Activated T-cell treated with anti-CD3 and anti-CD28 coated beads, Interleukin-2, amount 50 U/mL, for 72 hours (primary cell): ENCODE measurements around the gene ANKRD12. TPM values are rescaled to one million over a fixed set of nuclear protein-coding genes. Genes with fewer than 3 reads are reported as not detected.

Source experiments
- ATAC-seq, 2 donors: fragments of 150-1000 bp; cut with Tn5 transposase; replicated peaks in 1 of 2; 2 replicates each; pipeline ENCODE4 v1.10.0; 2021; ENCODE audit warnings: moderate library complexity in 2 of 2, mild to moderate bottlenecking in 1 of 2
- DNase-seq, 2 donors: peaks; one replicate each; pipeline ENCODE4 v3.0.0; 2021 to 2022; ENCODE audit warnings: mixed read lengths in 1 of 2
- H3K27ac Mint-ChIP-seq: one replicate; pipeline ENCODE4 v1.8.0; 2022; ENCODE audit warnings: mild to moderate bottlenecking, moderate library complexity, mixed read lengths
- H3K27me3 Mint-ChIP-seq: one replicate; pipeline ENCODE4 v1.8.0; 2022; ENCODE audit warnings: low read depth, mixed read lengths
- H3K36me3 Mint-ChIP-seq, 2 donors: one replicate each; pipeline ENCODE4 v1.8.0; 2022; ENCODE audit warnings: mixed read lengths in 2 of 2, mild to moderate bottlenecking in 1 of 2; ENCODE audit not compliant: insufficient read depth in 2 of 2
- H3K4me1 Mint-ChIP-seq: one replicate; pipeline ENCODE4 v1.8.0; 2022; ENCODE audit warnings: low read depth, mixed read lengths
- H3K4me3 Mint-ChIP-seq, 2 donors: one replicate each; pipeline ENCODE4 v1.8.0; 2022; ENCODE audit warnings: mild to moderate bottlenecking in 2 of 2, mixed read lengths in 2 of 2, moderate library complexity in 2 of 2
- H3K9me3 Mint-ChIP-seq, 2 donors: one replicate each; pipeline ENCODE4 v1.8.0; 2022; ENCODE audit warnings: mixed read lengths in 2 of 2
- total RNA-seq, 2 donors: library from RNA; stranded (reverse); gene quantifications; one replicate each; pipeline ENCODE4 v1.2.3, GENCODE V29; 2022

ANKRD12 gene
- total RNA-seq, 2 donors from 2014 or later, result 84.4 to 123 TPM

DNA sequence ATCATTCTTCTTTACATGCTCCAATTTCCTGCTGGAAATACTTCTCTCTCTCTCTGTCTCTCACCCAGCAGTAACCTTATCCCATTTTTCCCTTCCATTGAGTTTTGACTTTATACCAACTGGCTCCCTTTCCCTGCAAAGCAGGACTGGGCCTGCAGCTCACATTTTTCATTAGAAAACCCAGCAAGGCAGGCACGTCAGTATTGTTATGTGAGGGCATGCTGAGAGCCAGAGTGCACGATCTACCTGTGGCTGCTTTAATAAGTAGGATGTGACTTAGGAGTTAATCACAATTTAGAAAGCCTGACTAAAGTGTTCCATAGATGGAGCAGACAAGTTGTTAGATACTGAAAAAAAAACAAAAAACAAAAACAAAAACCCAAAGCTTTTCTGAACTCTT, 39.2 kb upstream of the ANKRD12 start:
- Mint-ChIP-seq H3K36me3 (peaks cover 3 to 9% of the 10 kb centered on the region in 2 donors), H3K4me1 (peaks cover 63% of the 10 kb centered on the region), H3K27me3 (no peaks in the 10 kb centered on the region), H3K4me3 (peak overlapping the region; percentile 80 to 89), H3K27ac (peak overlapping the region; percentile 98), H3K9me3 (peaks cover 0 to 2% of the 10 kb centered on the region in 2 donors)
- DNase-seq, result no peak
- peak in 1 of 2 donors; percentile 2 for ATAC-seq

DNA sequence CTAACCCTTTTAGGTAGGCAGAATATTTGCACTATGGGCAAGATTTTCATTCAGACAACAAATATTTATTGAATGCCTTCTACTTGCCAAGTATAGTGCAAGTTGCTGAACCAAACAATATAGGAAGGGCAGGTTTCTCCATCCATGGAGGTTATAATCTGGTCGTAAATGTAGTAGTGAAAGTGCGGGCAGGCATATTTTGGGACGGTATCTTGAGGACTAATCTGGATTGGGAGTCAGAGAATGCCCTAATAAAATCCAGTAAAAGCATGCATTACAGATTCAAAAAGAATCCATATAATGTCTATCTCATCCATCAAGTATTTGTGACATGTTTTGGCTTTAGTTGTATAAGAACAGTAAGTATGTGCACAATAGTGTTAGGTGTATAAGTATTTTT, 35.8 kb upstream of the ANKRD12 start:
- peak overlapping the region; percentile 67 for H3K27ac Mint-ChIP-seq
- H3K4me1 Mint-ChIP-seq, result peaks cover 51% of the 10 kb centered on the region
- ATAC-seq (no peak), DNase-seq (no peak)
- peaks cover 24 to 33% of the 10 kb centered on the region in 2 donors for H3K36me3 Mint-ChIP-seq
- peak overlapping the region; percentile 41 to 80 for H3K4me3 Mint-ChIP-seq
- no peaks in the 10 kb centered on the region for H3K9me3 Mint-ChIP-seq
- no peaks in the 10 kb centered on the region for H3K27me3 Mint-ChIP-seq

DNA sequence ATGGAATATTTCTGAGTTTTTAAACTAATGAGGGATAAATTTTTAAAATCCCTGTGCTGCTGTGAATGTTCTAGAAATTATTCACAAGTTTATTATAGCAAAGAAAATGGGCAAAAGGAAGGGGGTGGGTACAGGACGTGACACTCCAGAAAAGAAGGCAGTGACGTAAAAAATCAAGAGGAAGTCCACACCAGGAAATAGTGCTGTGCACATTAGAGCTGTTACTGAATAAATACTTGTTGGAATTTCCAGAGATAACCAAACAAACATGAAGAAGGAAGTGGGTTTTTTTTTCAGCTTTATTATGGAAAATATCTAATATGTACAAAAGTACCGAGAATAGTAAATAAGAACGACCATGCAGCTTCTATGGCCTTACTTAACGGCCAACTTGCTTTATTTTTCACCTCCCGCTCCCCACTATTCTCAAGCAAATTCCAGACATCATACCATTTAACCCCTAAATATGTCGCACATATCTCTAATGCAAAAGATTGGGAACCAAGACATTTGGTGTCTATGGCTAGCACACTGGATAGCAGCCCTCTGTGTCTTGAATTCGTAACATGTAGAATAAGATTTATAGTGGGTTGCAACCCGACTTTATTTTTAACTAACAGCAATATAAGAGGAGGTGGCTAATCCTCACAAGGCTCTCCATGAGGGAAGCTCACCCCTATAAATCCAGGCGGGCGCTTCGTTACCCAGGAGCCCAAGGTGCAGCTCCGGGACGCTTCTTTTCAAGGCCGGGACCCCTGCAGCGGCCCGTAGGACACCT, 34.7 kb upstream of the ANKRD12 start:
- no peak for DNase-seq
- Mint-ChIP-seq H3K4me1 (peaks cover 52% of the 10 kb centered on the region), H3K4me3 (peak overlapping the region; percentile 96 to 100), H3K9me3 (no peaks in the 10 kb centered on the region), H3K27ac (peak overlapping the region; percentile 97), H3K27me3 (no peaks in the 10 kb centered on the region), H3K36me3 (peaks cover 30 to 41% of the 10 kb centered on the region in 2 donors)
- ATAC-seq, result peak in 1 of 2 donors; percentile 27

DNA sequence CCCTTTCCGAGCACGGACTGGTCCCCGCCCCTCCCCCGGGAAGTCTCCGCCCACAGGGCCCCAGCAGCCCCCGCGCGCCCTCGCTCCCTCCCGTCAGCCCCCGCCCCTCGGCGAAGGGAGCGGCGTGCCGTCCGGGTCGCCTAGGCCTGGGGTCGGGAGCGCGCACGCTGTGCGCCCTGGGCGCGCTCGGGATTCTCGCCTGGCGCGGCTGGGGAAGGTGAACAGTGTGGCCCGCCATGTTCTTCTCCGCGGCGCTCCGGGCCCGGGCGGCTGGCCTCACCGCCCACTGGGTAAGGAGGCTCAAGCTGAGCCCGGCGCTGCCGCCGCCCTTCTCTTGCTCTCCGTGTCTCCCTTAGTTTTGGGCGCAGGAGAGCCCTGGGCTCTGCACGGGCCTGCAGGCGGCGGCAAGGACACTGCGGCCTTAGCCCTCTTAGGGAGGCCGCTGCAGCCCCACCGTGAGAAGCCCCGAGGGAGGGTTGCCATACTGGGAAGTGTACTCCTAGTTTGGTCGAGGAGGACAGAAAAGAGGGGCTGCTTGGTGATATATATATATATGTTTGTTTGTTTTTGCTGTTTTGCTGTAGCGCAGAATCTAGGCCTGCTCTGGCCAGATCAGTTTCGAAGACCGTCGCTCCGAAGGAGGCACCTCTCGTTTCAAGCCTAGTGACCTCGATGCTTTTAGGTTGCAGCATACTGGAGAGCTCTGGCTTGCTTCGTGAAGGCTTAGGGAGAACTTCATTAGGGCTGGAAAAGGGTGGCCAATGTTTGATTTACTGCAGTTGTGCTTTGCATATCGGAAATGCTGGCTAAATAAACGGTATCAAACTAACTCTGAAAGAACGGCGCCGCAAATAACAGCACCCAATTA, 33.8 kb upstream of the ANKRD12 start, which contains the start of gene NDUFV2:
NDUFV2 (plus strand) TSS at position 192 of the 868 bp plus-strand sequence; CDS start at position 237, 45 bp downstream.
- peak; percentile 92 to 96 for ATAC-seq
- H3K36me3 Mint-ChIP-seq, result peaks cover 36 to 49% of the 10 kb centered on the region in 2 donors
- peak within 1 kb of the TSS; percentile 100 for H3K27ac Mint-ChIP-seq
- no peaks in the 10 kb centered on the region for H3K9me3 Mint-ChIP-seq
- H3K4me3 Mint-ChIP-seq, result peak within 1 kb of the TSS; percentile 96 to 100
- DNase-seq, result peak; percentile 99
- peaks cover 52% of the 10 kb centered on the region for H3K4me1 Mint-ChIP-seq
- H3K27me3 Mint-ChIP-seq, result no peaks in the 10 kb centered on the region

DNA sequence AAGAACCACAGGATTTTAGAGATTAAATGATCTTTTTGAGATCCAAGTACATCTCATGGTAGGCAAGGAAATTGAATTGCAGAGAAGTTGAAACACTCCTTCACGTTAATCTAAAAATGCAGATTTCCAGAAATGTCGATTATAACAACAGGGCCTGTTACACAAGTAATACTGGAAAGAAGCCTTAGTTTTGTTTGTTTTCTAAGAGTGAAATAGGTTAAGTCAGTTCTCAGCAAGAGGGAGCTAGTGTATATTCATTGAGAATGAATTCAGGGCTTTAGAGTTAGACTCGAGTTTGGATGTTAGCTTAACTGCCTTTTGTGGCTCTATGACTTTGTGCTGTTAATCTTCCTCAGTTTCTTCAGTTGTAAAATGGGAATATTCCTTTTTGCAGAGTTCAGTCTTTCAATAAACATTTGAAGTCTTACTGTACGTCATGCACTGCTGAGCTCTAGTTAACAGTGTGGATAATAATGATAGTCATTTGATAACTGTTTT, 33.2 kb upstream of the ANKRD12 start:
- Mint-ChIP-seq H3K36me3 (peaks cover 36 to 52% of the 10 kb centered on the region in 2 donors), H3K4me1 (peaks cover 59% of the 10 kb centered on the region)

DNA sequence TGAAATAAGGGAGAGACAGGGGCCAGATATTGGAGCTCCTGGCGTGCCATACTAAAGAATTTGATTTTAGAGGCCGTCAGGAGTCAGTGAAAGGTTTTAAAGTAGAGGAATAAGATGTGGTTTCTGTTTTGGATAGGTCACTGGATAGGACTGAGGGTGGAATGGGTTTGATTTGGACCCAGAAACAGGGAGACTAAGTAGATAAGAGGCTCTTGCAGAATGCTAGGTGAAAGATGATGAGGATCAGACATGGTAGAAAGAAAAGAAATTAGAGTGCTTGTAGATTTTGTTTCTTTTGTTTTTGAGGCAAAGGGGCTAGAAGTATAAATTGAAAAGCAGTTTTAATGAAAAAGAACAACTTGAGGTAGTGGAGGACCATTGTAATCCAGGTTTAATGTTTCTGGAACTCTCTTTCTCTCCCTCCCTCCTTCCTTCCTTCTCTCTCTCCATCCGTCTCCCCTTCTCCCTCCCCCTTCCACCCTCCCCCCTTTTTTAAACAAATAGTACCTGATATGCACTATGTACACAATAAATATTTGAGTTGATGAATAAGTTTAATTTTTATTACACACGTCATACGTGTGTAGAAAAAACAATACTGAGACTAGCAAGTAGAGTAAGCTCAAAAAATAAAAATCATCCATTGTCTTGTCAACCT, 32.2 kb upstream of the ANKRD12 start:
- Mint-ChIP-seq H3K4me3 (peak overlapping the region; percentile 96 to 100), H3K4me1 (peaks cover 68% of the 10 kb centered on the region), H3K36me3 (peaks cover 41 to 56% of the 10 kb centered on the region in 2 donors), H3K9me3 (no peaks in the 10 kb centered on the region), H3K27me3 (no peaks in the 10 kb centered on the region), H3K27ac (peak overlapping the region; percentile 100)
- ATAC-seq, result no peak
- DNase-seq, result no peak

More for the DNA sequence above, 33.2 kb upstream of the ANKRD12 start:
- H3K27ac Mint-ChIP-seq, result peak overlapping the region; percentile 100
- DNase-seq, result no peak
- H3K9me3 Mint-ChIP-seq, result no peaks in the 10 kb centered on the region
- no peaks in the 10 kb centered on the region for H3K27me3 Mint-ChIP-seq
- peak overlapping the region; percentile 96 to 100 for H3K4me3 Mint-ChIP-seq
- ATAC-seq, result no peak

DNA sequence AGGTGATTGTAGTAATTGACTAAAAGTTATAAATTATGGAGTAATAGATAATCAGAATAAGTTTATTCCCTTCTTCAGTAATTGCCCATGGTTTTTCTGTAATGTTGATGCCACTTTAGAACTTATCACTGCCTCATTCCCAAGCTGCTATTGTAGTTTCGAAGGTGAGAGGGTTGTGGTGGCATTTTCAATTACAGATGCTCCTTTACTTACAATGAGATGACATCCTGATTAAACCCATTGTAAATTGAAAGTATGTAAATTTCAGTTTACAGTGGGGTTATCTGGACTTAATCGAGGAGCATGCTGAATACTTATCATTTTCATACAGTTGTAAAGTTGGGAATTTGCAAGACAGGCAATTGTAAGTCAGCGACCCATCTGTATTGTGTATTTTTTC, 31.2 kb upstream of the ANKRD12 start:
- ATAC-seq, result no peak

DNA sequence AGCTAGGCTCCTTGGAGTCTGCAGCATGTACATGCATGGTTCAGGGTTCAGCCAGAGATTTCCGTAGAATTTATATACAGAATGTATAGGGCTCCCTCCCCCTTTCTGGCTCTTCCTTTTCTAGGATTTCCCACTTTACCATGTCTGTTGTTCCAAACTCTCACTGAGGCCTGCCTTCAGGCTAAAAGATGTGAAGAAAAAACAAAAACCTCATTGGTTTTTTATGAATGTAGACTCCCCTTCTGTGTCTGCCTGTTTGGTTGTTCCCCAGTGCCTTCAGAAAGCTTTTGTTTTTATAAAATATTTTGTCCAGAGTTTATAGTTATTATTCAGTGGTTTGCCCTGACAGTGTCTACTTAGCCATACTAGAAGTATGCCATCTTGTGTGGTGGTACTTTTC, 30.5 kb upstream of the ANKRD12 start:
- H3K9me3 Mint-ChIP-seq, result no peaks in the 10 kb centered on the region
- H3K27ac Mint-ChIP-seq, result peak overlapping the region; percentile 100
- peaks cover 79% of the 10 kb centered on the region for H3K4me1 Mint-ChIP-seq
- no peaks in the 10 kb centered on the region for H3K27me3 Mint-ChIP-seq
- DNase-seq (no peak), ATAC-seq (no peak)
- H3K36me3 Mint-ChIP-seq, result peaks cover 41 to 62% of the 10 kb centered on the region in 2 donors
- H3K4me3 Mint-ChIP-seq, result peak overlapping the region; percentile 96 to 100

More for the DNA sequence above, 31.2 kb upstream of the ANKRD12 start:
- Mint-ChIP-seq H3K36me3 (peaks cover 41 to 61% of the 10 kb centered on the region in 2 donors), H3K27ac (peak overlapping the region; percentile 100), H3K4me1 (peaks cover 77% of the 10 kb centered on the region), H3K27me3 (no peaks in the 10 kb centered on the region), H3K4me3 (peak overlapping the region; percentile 96 to 100), H3K9me3 (no peaks in the 10 kb centered on the region)
- DNase-seq, result no peak

DNA sequence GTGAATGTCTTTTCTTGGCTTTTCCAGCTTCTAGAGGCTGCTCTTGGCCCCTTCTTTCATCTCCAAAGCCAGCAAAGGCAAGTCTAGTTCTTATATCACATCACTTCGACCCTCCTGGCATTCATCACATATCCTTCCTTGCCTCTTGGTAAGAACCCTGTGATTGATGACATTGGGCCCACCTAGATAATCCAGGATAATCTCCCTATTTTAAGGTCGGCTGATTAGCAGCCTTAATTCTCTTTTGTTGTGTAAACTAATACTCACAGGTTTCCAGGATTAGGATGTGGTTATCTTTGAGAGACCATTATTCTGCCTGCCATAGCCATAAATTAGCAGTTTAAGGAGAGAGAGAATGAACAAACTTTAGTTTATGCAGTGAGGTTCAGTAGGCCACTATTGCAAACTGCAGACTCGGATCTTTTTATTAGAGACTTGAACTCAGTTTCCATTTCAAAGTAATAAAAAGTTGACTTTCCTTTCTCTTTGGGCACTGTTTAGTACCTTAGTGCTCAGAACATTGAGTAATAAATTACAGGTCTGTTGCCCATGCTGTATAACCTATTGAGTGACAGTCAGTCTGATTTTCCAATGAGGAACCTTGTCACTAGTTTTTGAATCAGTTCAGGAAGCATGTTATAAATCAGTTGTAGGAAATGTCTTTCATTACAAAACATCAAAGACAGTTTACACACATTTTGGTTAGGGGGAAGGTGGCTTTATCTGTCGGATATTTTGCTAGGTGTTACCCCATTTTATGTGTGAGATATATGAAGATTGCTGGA, 29.6 kb upstream of the ANKRD12 start:
- peaks cover 41 to 60% of the 10 kb centered on the region in 2 donors for H3K36me3 Mint-ChIP-seq
- DNase-seq, result no peak
- H3K4me3 Mint-ChIP-seq, result peak overlapping the region; percentile 96 to 100
- no peak for ATAC-seq
- H3K4me1 Mint-ChIP-seq, result peaks cover 82% of the 10 kb centered on the region
- H3K27me3 Mint-ChIP-seq, result no peaks in the 10 kb centered on the region
- H3K27ac Mint-ChIP-seq, result peak overlapping the region; percentile 100
- no peaks in the 10 kb centered on the region for H3K9me3 Mint-ChIP-seq

DNA sequence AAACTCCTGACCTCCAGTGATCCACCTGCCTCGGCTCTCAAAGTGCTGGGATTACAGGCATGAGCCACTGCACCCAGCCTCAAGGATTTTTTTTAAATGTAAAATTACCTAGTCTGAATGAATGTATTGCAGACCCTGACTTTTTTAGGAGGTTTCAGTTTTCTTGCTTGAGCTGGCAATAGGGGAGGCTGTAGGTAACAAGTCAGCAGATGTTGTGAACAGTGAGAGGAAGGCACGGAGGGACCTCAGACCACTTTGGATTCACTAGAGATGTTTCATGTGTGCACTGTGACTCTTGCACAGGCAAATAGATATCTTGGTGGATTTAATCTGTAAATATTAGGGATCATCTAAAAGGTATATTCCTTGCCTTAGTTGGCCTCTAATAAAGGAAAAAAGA, 27.7 kb upstream of the ANKRD12 start:
- H3K36me3 Mint-ChIP-seq, result peaks cover 33 to 53% of the 10 kb centered on the region in 2 donors
- H3K9me3 Mint-ChIP-seq, result no peaks in the 10 kb centered on the region
- H3K27me3 Mint-ChIP-seq, result no peaks in the 10 kb centered on the region
- peaks cover 100% of the 10 kb centered on the region for H3K4me1 Mint-ChIP-seq
- DNase-seq (no peak), ATAC-seq (peak; percentile 34 to 40)
- H3K4me3 Mint-ChIP-seq, result peak overlapping the region; percentile 96 to 100
- peak overlapping the region; percentile 100 for H3K27ac Mint-ChIP-seq

DNA sequence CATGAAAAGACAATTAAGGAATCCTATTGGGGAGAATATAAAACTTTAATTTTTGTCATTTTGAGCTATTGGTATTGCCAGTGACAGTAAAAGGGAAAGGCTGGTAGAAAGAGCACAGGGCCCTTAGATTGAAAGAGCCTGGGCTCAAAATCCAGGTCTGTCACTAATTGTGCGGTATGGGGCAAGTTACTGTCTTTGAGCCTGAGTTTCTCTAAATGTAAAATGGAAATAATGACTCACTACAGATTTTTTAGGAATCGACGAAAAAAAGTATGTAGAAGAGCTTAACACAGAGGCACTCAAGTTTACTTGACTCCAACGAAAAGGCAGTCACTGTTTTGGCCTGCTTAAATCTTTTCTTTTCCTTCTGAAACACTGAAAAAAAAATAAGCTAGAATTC, 27.1 kb upstream of the ANKRD12 start:
- DNase-seq (no peak), ATAC-seq (peak; percentile 42 to 56)
- Mint-ChIP-seq H3K36me3 (peaks cover 27 to 47% of the 10 kb centered on the region in 2 donors), H3K27me3 (no peaks in the 10 kb centered on the region), H3K4me1 (peaks cover 99% of the 10 kb centered on the region), H3K9me3 (no peaks in the 10 kb centered on the region), H3K4me3 (peak overlapping the region; percentile 96 to 100), H3K27ac (peak overlapping the region; percentile 100)
